Endothelial cell of umbilical vein (primary cell): ENCODE results near the gene KRT26.

Experiments used
- CTCF ChIP-seq, 2 donors: IDR thresholded peaks; 1 replicate in 1 of 2; 2 replicates in 1 of 2; pipeline ENCODE4 v1.5.1; 2011; ENCODE audit warnings: low read length in 2 of 2, mild to moderate bottlenecking in 2 of 2, moderate library complexity in 2 of 2, control low read depth in 1 of 2, inconsistent platforms in 1 of 2, low read depth in 1 of 2; ENCODE audit not compliant: insufficient read depth in 1 of 2; ENCODE audit errors: extremely low read depth in 1 of 2
- EZH2 ChIP-seq: IDR thresholded peaks from 2 replicates; pipeline ENCODE4 v1.6.1; 2012; ENCODE audit warnings: borderline replicate concordance, low read depth, mild to moderate bottlenecking, moderate library complexity, low read length, inconsistent platforms; ENCODE audit not compliant: severe bottlenecking
- JUN ChIP-seq: IDR thresholded peaks from 2 replicates; pipeline ENCODE4 v1.6.1; 2011; ENCODE audit warnings: borderline replicate concordance, low read depth; ENCODE audit not compliant: insufficient read length, insufficient read depth
- MAX ChIP-seq: IDR thresholded peaks from 2 replicates; pipeline ENCODE4 v1.6.1; 2011; ENCODE audit not compliant: insufficient read depth, insufficient read length
- MYC ChIP-seq: IDR thresholded peaks from one replicate; pipeline ENCODE4 v1.6.1; 2011; ENCODE audit warnings: mild to moderate bottlenecking, low read depth, low read length
- POLR2A ChIP-seq: IDR thresholded peaks from 2 replicates; pipeline ENCODE4 v1.6.1; 2012; ENCODE audit warnings: low read depth, mild to moderate bottlenecking, control low read depth, low read length
- POLR2AphosphoS5 ChIP-seq: IDR thresholded peaks from 2 replicates; pipeline ENCODE4 v1.6.1; 2012; ENCODE audit warnings: low read depth, mild to moderate bottlenecking, control low read depth, low read length, moderate library complexity; ENCODE audit not compliant: insufficient read depth

GRCh38 chr17:40796846-40797245 is 24.8 kb upstream of the KRT26 start:
- TF ChIP-seq MAX (no peak), POLR2AphosphoS5 (no peak), CTCF (IDR thresholded peaks at IDR 0.05; ENCODE audit: extremely low read depth in 1 of 2, insufficient read depth in 1 of 2, low read depth in 1 of 2, low read length in 2 of 2) (no peak), JUN (no peak), EZH2 (no peak), POLR2A (no peak), MYC (no peak)
